ENCODE data around the gene KAT6B. TPM values are rescaled to one million over a fixed set of nuclear protein-coding genes. Genes with fewer than 3 reads are reported as not detected.

The KAT6B gene
- total and polyA plus RNA-seq, 8 donors: 3.7 to 109 (median 34.3) TPM

DNA sequence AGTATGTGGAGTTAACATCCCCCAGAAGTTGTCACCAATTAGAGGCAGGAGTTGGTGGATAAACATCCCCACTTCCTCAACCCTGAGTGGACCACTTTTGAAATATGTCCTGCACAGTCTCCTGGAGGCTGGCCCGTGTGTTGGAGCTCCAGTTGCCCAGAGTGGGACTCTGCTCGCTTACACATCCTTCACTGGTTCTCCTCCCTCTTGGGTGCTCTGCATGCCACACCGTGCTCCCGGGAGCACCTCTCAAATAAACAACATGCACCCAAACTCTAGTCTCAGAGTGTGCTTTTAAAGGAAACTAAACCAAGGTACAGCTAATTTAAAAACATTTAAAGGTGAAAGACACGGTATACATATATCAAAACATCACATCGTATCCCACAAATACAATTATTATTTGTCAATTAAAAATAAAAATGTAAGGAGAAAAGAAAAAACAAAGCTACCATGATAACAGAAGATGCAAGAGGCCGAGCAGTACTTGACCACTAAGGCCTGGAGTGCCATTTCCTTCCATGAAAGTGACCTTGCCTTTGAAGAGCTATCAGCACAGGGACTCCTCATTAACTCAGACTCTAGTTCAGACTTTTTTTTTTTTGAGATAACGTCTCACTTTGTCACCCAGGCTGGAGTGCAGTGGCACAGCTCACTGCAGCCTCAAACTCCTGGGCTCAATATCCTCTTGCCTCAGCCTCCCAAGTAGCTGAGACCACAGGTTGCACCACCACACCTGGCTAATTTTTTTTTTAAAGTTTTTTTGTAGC lies 237.2 kb downstream of the KAT6B start:
- H3K36me3 ChIP-seq: no peaks in the 10 kb centered on the region
- no peak overlapping the region for H3K27ac ChIP-seq
- no peak overlapping the region for H3K4me3 ChIP-seq
- H3K9me3 ChIP-seq: no peaks in the 10 kb centered on the region
- H3K4me1 ChIP-seq: peaks cover 0 to 9% (median 2%) of the 10 kb centered on the region in 4 donors
- intact Hi-C loops (cut with DNase I; ENCODE audit: low total_unique reads): no loop called here
- DNase-seq: no peak
- TF ChIP-seq POLR2A (IDR thresholded peaks at IDR 0.05) (no peak), EP300 (IDR thresholded peaks at IDR 0.05) (no peak), POLR2AphosphoS5 (IDR thresholded peaks at IDR 0.05) (no peak)
- TF ChIP-seq, protein P1, sequence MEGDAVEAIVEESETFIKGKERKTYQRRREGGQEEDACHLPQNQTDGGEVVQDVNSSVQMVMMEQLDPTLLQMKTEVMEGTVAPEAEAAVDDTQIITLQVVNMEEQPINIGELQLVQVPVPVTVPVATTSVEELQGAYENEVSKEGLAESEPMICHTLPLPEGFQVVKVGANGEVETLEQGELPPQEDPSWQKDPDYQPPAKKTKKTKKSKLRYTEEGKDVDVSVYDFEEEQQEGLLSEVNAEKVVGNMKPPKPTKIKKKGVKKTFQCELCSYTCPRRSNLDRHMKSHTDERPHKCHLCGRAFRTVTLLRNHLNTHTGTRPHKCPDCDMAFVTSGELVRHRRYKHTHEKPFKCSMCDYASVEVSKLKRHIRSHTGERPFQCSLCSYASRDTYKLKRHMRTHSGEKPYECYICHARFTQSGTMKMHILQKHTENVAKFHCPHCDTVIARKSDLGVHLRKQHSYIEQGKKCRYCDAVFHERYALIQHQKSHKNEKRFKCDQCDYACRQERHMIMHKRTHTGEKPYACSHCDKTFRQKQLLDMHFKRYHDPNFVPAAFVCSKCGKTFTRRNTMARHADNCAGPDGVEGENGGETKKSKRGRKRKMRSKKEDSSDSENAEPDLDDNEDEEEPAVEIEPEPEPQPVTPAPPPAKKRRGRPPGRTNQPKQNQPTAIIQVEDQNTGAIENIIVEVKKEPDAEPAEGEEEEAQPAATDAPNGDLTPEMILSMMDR (IDR thresholded peaks at IDR 0.05): no peak
- 85 to 91% (median 90%) methylated on average over 8 of the region's 8 CpGs for WGBS, 5 donors
- H3K27me3 ChIP-seq: no peaks in the 10 kb centered on the region

DNA sequence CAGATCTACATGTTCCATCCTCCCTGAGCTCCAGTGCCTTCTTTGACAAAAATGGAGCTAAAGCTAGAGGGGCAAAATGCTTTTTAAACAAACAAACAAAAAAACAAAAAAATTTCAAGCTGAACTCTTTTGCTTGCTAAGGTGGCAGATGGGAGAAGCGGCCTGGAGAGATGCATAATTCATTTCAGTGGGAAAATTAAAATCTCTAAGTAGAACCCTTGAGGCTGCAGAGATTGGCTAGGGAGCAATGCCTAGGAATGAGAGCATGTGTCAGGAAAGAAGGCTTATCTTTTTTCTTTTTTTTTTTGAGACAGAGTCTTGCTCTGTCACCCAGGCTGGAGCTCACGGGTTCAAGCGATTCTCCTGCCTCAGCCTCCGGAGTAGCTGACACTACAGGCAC lies 238.7 kb downstream of the KAT6B start:
- Histone ChIP-seq H3K4me1 (peaks cover 0 to 9% (median 2%) of the 10 kb centered on the region in 4 donors), H3K4me3 (no peak overlapping the region), H3K9me3 (no peaks in the 10 kb centered on the region), H3K27me3 (no peaks in the 10 kb centered on the region), H3K27ac (no peak overlapping the region), H3K36me3 (no peaks in the 10 kb centered on the region)
- no peak for DNase-seq
- TF ChIP-seq POLR2AphosphoS5 (IDR thresholded peaks at IDR 0.05) (no peak), POLR2A (IDR thresholded peaks at IDR 0.05) (no peak), EP300 (IDR thresholded peaks at IDR 0.05) (no peak)
- TF ChIP-seq, protein P1 (IDR thresholded peaks at IDR 0.05): no peak
- WGBS, 5 donors: 77 to 96% (median 91%) methylated on average over 4 of the region's 4 CpGs
- intact Hi-C loops (cut with DNase I; ENCODE audit: low total_unique reads): no loop called here

DNA sequence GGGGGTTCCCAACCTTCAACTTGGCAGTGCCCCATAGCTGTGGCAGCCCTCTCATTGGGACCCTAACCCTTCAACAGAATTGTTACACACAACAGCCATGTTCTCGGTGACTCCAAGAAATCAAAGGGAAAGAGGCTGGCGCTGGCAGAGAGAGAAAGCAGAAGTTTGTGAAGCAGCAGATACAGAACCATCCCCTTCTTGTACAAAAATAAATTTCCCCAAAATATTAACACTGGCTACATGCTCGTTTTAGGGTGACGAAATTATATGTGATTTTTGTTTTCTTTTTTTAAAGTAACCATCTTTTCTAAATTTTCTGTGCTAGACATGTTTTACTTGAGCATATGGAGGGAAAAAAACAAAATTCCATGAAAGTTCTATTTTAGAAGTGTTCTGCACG lies 239.9 kb downstream of the KAT6B start:
- no peak for TF ChIP-seq EP300 (IDR thresholded peaks at IDR 0.05)
- TF ChIP-seq, protein P1 (IDR thresholded peaks at IDR 0.05): no peak
- Histone ChIP-seq H3K36me3 (no peaks in the 10 kb centered on the region), H3K4me3 (no peak overlapping the region), H3K4me1 (peaks cover 0 to 14% (median 5%) of the 10 kb centered on the region in 4 donors), H3K27me3 (no peaks in the 10 kb centered on the region), H3K27ac (no peak overlapping the region), H3K9me3 (no peaks in the 10 kb centered on the region)
- WGBS, 5 donors: 87 to 97% (median 94%) methylated on average over 5 of the region's 5 CpGs
- intact Hi-C loops (cut with DNase I; ENCODE audit: low total_unique reads): no loop called here
- DNase-seq: no peak

DNA sequence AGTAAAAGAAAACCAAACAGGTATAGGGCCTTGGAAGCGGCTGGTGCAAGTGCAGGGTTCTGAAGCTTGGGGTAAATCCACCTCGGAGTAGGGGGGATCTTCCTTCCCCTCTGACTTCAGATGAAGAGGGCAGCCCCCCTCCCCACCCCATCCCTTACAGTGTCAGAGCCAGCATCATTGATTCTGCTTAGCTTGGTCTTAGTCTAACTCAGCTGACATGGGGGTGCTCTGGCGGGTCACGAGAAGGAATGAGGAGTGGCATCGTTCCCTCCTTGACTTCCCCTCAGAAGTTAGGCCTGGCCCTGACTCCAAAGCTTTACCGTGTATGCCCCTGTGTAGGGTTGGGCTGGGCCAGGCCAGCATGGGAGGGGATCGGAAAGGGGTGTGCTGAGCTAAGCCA lies 240.9 kb downstream of the KAT6B start:
- H3K4me3 ChIP-seq: no peak overlapping the region
- H3K27ac ChIP-seq: no peak overlapping the region
- no peak for TF ChIP-seq EP300 (IDR thresholded peaks at IDR 0.05)
- TF ChIP-seq POLR2AphosphoS5 (IDR thresholded peaks at IDR 0.05): no peak
- TF ChIP-seq, protein P1 (IDR thresholded peaks at IDR 0.05): no peak
- TF ChIP-seq POLR2A (IDR thresholded peaks at IDR 0.05): no peak
- H3K9me3 ChIP-seq: no peaks in the 10 kb centered on the region
- H3K27me3 ChIP-seq: no peaks in the 10 kb centered on the region
- no peak for DNase-seq
- 82 to 87% (median 84%) methylated on average over 7 of the region's 7 CpGs for WGBS, 5 donors
- H3K4me1 ChIP-seq: peaks cover 0 to 14% (median 5%) of the 10 kb centered on the region in 4 donors
- no peaks in the 10 kb centered on the region for H3K36me3 ChIP-seq
- intact Hi-C loops (cut with DNase I; ENCODE audit: low total_unique reads): no loop called here

Data from stomach (tissue), 9 donors.